Activated gamma-delta T cell treated with Interleukin-2 at 50 U/mL for 16 hours (primary cell): ENCODE data around the gene GSN.

Source experiments
- DNase-seq: peaks from one replicate; pipeline ENCODE4 v3.0.0-alpha.2; 2020

Gene GSN

DNA sequence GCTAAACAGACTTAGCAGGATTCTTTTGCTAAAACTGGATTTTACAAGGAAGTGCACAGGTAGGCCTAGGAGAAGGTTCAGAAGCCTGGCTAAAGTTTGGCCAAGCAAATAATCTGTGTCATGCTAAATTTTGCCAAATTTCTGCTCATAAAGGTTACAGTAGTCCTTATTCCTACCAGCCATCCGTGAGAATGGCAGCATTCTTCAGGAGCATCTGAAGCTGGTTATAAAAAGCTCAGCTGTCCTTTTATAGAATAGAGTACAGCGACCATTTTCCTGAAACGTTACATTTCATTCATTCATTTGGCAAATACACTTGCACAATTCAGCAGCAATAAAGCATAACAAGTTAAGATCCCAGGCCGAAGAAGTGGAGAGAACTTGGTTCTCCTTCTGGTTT, 6.9 kb downstream of the GSN start:
- no peak for DNase-seq

DNA sequence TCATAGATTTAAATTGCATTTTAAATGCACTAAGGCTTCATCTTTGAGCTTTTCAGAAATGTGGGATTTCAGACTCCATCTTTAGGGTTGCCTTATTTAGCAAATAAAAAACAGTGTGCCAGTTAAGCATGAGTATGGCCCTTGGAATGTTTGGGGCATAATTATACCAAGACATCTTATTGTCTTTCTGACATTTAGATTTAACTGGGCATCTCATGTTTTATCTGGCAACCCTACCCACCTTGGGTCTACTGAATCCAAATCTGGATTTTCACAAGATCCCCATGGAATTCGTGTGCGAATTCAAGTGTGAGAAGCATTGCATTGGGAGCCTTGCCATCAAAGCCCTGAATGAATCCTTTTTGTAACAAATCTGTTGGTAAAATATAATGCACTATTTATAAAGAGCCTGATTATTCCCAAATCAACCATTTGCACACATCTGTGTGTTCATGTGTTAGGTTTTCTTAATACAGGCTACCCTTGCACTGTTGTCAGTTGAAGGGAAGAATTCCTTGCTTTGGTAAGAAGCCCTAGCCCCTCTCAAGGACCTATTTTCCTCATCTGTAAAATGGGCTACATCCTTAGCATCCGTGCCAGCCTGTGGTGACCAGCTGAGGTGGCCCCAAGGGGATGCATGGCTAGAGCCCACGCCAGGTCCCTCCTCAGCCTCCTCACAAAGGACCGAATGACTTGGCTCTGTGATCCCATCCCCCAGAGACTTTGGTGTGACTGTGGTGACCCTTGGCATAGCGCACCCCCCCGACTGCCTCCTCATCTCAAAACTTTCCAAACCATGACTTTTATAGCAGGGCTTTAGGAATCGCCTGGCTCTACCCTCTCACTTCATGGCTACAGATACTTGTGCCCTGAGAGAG, 8.1 kb downstream of the GSN start:
- no peak for DNase-seq

DNA sequence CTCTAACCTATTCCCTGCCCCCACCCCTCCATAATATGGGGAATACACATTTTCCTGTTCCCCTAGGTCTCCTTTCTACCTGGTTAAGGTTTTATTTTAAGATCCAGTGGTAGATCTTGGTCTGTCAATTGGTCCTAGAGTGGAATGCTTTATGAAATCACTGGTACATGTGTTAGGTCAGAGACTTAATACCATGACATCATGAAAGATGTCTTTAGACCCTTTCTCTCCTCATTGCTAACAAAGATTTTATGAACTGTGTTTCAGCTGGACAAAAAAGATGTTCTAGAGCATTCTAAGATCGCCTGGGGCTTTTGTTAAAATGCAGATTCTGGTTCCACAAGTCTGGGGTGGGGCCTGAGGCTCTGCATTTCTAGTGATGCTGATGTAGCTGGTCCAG, 9.1 kb downstream of the GSN start:
- DNase-seq: no peak

DNA sequence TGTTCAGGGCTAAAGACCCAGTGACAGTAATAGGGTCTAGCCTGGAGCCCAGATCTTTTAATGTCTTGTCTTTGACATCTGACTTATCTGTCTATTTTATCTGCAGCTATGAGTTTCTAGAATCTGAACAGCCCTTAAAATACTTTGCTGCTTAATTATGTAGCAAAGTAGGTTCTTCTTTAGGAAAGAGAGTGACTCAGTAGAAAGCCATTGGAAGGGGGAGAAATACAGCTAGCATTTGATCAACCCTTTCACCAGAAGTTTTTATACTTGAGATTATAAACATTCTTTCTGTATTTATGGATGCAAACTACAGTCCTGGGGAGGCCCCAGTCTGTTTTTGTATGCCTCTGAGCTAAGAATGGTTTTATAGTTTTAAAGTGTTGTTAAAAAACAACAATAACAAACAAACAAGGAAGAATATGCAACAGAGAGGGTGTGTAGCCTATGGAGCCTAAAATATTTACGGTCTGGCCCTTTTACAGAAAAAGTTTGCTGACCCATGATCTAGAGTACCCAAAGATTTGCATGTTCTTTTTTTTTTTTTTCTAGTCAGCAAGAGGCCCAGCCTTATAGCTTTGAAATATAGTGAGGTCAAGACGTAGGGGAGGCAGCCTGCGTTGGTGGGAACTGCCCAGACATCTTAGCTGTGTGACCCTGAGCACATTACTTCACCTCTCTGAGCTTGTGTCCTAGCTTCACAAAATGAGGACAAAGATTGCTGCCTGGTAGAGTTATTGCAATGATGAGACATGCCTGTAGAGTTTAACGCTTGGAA, 9.7 kb downstream of the GSN start:
- no peak for DNase-seq

DNA sequence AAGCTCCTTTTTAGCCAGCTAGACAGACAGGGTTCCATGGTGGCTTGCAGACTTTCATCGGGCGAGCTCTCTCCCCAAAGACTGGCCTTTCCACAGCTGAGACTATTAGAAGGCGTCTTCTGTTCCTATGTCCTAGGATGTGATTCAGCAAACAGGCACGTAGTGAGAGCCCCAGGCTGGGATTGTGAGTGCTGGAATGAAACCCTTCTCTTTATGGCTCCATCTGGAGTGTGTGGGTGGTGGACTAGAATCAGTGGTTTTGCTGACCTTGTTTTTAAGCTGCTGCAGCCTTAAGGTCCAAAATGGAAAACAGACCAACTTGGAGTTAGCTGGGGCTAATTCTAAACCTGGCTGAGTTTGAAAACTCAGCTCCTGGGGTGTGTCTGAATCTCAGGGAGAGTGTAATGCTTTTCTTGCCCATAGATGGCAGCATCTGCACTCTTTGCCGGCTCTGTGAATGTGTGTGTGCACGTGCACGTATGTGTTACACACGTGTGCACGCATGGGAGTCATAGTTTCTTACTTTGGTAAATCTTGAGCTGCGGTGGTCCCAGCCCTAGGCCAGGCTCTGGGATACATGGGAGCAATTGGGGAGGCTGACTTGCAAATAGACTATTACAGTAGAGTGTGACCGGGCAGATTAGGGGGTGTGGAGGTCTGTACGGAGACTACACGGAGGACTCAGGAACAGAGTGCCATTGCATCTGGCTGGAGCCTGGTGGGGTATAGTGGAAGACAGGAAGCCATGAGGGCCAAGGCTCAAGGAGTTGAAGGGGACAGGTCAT, 10.7 kb downstream of the GSN start:
- DNase-seq: no peak

DNA sequence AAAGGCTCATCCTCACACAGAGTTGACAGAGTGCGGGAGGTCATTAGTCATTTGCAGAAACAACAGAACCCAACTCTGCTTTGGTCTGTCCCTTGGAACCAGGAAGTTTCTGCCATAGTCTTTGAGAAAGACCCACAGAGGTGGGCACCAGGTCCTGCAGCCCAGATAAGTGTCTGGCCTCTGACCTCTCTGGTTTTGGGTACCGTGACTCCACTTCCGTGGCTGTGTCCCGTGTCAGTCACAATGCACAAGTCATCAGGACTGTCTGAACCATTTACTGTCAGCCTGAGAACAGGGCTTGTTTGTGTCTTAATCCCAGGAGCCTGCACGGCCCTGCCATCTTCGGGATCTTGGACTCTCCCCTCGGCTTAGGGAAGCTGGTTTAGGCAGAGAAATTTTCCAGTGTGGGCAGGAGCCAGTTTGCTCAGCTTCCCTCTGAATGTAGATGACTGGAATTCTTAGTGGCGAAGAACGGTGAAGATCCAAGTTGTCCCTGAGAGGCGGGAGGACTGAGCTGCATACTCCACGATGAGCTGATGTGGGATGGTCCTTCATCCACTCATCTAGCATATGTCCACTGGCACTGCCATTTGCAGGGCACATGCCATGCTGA, 11.9 kb downstream of the GSN start:
- no peak for DNase-seq

DNA sequence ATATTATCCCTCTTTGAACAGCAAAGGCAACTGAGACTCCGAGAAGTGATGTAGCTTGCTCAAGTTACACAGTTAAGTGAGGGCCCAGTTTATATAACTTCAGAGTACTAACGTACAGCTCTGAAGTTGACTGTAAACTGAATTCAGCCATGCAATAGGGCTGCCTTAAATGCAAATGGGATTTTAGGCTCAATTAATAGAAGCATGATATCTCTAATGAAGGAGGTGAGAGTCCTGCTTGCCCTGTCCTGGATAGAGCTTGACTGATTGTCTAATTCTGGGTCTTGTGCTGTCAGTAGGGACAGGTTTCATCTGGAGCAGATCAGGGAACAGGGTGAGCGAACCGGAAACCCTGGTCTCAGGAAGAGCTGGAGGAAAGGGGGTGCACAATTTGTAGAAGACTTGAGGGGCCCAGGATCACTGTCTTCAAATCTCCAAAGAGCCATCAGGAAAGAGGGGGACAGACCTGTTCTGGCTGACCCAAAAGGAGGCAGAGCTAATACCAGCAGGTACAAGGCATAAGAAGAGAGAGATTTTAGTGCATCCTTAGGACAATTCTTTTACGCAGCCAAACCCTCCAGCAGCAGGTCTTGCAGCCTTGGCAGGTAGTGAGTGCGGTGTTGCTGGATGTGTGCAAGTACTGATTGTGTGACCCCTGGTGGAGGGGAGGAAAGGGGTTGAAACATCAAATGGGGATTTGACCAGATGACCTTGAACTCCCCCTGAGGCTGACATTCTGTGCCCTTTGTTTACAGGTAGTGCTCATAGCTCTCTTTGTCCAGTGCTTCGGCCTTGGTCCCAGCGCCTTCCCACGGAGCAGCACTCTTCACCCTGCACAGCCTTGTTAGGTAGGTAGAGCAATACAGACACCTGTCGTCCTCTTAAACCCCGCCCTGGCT, 13.0 kb downstream of the GSN start:
- DNase-seq: no peak

DNA sequence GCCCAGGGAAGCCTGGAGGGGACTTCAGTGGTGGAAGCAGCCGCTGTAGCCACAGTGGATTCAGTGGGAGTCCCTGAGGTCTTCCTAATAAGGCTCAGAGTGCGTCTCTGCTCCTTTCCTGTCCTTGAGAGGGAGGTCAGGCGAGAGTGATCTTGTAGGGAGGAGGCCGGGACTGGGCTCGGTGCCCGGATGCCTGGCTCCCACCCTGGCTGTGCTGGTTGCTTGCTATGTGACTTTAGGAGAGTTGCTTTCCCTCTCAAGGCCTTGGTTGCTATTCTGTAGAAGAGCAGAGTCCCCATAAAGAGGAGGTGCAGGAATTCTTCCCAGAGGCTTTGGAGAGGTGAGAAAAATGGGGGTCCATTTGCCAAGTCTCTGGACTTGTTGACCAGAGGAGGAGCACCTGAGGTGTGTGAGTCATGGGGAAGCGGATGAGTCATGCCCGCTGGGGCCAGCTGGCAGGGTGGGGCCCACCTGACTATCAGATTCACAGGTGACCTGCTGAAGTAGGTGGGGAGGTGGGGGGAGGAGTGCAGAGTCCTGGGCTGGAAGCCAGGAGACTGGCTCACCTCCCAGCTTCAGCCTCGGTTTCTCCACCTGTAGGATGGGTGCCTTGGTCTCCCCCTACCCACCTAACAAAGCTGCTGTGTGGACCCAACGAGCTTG, 13.8 kb downstream of the GSN start:
- DNase-seq: no peak

DNA sequence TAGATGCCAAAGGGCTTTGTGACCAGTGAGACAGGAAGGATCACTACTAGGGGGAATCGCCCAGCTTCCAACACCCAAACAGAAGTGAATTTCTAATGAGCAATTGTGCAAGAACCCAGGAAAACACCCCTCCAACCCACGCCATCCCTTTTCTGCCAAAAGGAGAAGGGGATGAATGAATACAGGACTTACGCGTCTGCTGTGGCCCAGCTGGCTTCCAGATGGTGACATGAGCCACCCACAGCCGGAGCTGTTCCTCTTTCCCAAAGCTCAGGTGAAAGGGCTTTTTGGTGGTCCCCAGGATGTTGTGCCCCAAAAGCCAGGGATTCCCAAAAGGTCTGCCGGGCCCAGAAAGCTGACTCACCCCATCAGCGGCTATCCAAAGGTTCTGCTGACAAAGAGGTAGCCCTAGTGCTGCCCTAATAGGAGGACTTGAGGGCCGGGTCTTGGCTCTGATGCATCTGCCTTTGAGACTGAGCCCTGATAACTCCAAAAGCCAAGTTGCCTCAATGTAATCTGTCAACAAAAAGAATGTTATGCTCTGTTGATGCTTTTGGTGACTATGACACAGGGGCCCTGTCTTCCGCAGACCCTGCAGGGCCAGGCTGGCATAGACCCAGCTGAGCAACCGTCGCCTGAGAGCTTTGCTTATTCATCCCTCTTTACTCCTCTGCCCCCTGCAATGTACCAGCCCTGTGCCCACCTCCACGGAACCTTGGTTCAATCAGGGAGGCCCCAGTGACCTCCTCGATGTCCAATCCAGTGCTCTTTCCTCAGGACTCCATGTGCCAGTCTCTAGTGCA, 14.5 kb downstream of the GSN start:
- no peak for DNase-seq

DNA sequence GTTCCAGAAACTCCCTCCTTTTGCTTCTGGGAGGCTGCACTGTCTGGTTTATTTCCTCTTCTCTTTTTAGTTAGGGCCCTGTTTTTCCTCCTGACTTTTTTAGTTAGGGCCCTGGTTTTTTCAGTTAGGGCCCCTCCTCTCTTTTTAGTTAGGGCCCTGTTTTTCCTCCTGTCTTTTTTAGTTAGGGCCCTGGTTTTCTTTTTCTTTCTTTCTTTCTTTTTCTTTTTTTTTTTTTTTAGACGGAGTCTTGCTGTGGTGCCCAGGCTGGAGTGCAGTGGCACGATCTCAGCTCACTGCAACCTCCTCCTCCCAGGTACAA, 15.1 kb downstream of the GSN start:
- DNase-seq: no peak

DNA sequence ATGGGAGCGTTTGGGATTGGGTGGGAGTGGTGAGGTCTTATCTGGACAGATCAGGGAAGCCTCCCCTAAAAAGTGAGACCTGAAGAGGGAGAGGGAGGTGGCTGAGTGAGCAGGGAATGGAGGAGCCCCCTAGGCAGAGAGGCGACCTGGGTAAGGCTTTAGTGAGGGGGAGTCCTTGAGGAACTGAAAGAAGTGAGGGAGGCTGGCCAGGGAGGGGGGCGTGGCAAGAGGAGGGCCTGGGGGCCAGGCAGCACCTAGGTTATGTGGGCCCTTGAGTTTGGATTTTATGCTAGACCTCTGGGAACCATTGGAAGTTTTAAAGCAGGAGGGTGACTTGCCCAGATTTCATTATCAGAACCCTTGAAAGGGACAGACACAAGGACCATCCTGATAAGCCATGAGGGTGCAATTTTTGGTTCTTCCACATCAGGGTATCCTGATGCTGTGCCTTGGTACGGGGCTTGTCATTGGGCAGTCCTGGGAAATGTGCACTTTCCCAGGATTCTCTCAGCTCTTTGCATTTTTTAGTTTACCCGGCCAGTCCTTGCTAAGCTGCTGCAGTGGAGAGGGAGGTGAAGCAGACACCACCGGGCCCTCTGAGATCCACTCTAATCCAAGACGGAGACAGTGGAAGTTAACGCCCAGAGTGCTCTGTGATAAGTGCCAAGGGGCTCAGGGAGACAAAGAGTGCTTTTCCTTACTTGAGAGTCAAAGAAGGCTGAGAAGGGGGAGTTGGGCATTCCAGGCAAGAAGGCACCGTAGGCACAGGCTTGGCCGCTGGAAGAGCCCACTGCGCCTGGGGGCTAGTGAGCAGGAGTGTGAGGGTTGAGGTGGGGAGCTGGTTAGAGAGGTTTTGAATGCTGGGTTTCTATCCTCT, 16.1 kb downstream of the GSN start:
- no peak for DNase-seq

DNA sequence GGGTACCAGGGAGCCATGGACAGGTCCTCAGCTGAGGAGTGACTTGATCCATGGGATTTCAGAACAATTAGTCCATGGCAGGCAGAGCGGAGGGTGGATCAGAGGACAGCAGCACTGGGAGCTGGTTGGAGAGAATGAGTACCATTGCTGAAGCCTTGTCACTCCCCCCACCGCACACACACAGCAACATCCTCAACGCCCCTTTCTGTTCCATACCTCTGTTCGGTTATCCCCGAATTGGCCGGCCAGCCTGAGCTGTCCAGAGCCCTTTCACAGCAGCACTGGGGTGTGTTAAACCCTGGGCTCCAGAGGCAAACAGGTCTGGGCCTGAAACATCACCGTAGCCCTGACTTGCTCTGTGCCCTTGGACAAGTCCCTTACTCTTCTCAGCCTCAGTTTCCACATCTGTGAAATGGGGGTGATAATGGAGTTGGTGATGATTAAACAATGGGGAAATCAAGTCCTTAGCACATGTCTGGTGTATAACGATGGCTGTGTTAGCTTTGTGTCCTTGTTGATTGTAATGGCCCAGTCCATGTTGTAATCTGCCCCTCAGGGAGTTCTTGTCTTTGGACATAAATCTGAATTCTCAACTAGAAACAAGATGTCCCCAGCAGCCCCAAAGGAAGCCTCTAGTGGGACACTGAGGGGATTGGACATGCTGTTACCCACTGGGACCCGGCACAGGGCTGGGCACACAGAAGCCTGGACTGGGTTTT, 16.9 kb downstream of the GSN start:
- DNase-seq: no peak

DNA sequence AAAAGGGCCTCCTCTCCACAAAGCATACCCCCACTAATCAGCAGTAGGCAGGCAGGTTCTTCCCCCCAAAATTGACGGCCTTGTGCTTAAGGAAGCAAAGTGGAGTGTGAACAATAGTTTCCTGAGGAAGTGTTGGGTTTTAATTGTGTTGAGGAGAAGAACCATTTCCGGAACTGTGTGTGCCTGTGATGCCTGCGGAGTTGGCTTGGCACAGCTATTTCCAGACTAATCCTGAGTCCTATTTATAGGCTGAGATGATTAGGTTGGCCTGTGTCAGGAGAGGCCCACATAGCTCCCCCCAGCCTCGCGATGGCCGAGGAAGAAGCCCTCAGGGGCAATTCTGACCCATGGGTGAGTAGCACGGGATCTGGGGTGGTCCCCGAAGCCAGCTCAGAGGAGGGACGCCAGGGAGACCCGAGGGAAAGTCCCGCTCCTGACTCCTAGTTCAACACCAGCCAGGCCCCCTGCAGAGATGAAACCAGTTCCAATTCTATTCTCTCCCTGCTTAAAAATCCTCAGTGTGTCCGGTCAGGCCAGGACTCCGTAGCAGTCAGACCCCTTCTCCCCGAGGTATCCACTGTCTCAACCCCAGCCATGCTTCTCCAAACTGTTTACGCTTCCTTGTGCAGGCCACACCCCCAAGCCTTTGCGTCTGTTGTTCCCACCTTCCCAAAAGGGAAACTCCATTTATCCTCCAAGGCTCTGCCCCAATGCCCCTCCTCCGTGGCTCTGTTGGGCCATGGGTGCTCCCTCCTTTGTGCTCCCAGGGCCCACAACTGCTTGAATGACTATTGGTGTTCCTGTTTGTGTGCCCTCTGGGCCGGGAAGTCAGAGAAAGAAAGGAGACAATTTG, 18.1 kb downstream of the GSN start:
- no peak for DNase-seq

DNA sequence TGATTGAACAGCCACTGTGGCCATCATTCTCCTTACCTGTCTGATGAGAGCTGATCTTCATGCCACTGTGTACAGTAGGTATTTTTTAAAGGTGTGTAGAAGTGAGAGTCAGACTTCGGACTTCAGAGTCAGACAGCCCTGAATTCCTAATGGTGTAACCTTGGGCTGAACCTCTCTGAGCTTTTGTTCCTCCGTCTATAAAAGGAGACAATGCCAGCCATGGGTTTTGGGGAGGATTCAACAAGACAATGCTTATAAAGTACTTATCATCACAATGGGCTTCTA, 18.7 kb downstream of the GSN start:
- no peak for DNase-seq

DNA sequence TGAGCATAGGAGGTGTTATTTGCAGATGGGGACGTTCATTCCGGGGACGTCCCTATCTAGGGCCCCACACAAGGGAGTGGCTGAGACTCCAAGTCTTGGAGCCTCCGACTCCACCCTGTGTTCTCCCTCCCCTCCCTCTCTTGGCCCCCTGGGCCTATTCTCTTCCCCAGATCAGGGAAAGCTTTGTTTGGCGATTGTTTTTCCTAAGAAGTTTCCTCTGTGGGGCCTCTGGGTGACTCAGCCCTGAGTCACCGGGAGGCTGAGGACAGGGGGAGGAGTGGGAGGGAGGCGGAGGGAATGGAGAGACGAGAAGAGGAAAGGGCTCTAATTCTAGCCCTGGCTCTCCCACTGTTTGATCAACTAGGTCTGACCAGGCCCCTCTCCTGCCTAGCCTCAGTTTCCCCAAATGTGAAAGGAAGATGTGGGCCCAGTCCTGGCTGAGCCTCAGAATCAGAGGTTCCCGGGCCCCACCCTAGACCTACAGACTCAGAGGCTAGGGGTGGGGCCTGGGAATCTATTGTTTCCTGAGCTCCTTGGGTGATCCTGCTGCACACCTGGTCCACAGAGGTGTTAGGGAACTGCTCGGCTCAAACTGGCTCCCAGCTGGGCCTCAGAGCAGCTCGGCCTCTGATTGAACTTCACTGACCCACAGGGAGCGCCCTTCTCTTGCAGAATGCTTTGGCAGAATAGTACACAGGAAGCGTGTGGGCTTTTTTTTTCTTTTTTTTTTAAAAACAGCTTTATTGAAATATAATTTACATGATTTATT, 19.2 kb downstream of the GSN start:
- no peak for DNase-seq

DNA sequence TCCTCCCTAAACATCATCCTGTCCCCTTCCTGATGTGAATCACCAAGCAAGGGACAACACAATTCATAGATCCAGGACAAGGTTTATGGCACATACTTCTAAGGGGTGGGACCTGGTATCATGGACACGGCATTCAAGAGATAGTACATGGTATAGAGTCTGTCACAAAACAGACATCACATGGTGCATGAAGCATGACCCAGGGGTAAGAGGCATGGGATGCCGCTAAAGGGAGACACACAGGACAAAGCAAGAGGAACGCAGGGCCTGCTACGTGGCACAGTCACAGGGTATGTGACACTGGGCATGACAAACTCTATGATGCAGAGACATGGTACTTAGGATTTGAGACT, 20.7 kb downstream of the GSN start:
- no peak for DNase-seq

DNA sequence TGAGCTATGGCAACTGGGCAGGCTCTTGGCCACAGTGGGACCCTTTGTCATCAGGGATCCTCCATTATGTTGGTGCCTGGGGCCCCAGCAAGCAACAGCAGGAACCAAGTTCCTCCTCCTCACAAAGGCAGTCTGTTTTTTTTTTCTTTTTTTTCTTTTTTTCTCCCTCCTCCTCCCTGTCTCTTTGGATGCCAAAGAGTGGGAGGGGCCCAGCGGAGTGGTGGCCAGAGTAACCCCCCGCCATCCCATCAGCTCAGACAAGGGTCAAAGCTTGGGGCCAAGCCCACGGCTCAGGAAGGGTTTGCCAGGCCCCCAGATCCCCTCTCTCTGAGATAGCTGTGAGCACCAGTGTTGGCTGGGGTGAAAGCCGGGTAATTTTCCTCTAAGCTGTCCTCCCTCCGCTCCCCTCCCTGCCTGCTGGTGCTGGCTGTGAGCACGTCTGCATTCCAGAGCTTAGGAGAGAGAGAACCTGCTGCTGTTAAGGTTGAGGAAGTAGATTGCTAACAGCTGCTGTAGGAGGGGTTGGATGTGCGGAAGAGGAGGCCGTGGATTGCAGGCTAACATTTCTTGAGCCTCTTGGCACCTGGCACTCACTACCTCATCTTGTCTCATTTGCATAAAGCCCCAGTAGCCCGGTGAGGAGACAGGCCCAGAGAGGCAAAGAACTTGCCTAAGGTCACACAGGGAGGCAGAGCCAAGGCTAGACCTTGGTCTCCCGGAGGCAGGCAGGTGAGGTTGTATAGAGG, 21.2 kb downstream of the GSN start:
- DNase-seq: no peak
